NOMO-1 (cell line): Measurements from ENCODE around the gene BCL2L15.

Experiments used
- DNase-seq, 2 experiments: peaks; one replicate each; lab custom pipeline; 2025; ENCODE audit not compliant: unreplicated experiment in 2 of 2; lab: John Stamatoyannopoulos, UW

BCL2L15 gene

DNA sequence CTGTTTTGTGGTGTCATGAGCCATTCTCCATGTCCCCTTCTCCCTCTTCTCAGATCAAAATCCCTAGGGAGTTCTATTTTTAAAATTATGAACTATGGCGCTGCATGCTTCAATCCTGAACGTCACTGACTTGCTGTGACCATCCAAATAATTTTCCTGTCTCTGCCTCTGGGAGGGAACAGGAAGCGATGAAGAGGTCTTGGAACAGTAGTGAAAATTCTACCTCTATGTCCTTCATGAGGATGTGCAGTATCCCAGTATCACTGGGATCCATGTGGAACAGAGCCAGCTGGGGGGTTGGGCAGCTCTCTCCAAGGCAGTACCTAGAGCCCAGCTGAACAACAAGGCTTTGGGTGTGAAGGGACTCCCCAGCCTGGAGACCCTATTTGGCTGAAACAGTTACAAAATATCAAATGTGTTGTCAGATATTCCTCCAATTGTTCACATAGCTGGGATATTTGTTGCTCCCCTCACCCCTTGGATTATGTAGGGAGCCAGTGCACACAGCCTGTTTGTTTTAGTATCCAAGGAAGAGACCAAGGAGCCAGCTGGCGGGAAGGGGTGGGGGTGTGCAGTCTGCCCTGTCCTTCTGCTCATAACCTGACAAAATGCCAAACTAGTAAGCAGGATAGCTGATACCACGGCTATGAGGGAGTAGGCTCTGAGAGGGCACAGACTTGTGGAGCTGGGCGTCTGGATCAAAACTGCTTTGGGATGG lies 25.4 kb upstream of the BCL2L15 start:
- DNase-seq, result no peak

DNA sequence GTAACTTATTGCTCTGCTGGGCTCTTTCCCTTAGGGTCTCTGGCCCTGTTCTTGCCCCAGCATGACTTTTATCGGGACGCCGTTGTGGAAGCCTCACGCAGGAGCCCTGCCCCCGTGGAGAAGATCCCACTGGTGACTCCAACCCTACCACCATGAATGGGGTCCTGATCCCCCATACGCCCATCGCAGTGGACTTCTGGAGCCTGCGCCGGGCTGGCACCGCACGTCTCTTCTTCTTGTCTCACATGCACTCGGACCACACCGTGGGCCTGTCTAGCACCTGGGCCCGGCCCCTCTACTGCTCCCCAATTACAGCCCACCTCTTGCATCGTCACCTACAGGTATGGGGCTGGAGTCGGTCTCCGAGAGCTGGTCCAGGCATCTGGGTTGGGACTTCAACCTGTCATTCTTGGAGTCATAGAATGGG lies 18.1 kb upstream of the BCL2L15 start:
- DNase-seq, result no peak

- peak; percentile 99 to 100 for DNase-seq
Measured at GRCh38 chr1:113904674-113905434, 17.5 kb upstream of the BCL2L15 start, which contains the start of the genes AP4B1 and DCLRE1B. TSS of gene AP4B1 (minus strand) at chr1:113904799. CDS start at chr1:113904717, 82 bp downstream. TSS of gene DCLRE1B (plus strand) at chr1:113905326. CDS start at chr1:113905587, 261 bp downstream.

GRCh38 chr1:113904293-113904673 lies 16.9 kb upstream of the BCL2L15 start:
- DNase-seq, result peak in 1 of 2 experiments; percentile 81

GRCh38 chr1:113903501-113904292 lies 16.3 kb upstream of the BCL2L15 start:
- peak in 1 of 2 experiments; percentile 50 for DNase-seq

- no peak for DNase-seq
Measured at GRCh38 chr1:113901191-113901590, 13.8 kb upstream of the BCL2L15 start.

DNA sequence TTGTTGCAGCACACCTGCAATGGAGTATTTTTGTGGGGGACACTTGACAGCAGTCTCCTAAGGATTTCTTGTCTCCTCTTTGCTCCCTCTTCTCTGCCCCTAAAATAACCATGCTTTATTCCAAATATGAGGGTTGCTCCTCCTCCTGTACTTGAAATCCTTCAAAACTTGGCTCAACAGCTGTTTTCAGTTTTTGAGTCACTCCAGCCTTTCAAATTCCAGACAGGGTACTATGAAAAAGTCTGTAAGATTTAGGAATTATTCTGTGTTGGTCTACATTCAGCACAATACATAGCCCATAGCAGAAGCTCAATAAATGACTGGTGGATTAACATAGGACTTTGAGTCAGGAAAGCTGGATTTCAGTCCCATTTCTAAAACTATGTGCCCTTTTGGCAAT lies 11.7 kb upstream of the BCL2L15 start:
- DNase-seq, result no peak

- DNase-seq, result peak in 1 of 2 experiments; percentile 52
Measured at GRCh38 chr1:113898241-113898814, 10.9 kb upstream of the BCL2L15 start.

DNA sequence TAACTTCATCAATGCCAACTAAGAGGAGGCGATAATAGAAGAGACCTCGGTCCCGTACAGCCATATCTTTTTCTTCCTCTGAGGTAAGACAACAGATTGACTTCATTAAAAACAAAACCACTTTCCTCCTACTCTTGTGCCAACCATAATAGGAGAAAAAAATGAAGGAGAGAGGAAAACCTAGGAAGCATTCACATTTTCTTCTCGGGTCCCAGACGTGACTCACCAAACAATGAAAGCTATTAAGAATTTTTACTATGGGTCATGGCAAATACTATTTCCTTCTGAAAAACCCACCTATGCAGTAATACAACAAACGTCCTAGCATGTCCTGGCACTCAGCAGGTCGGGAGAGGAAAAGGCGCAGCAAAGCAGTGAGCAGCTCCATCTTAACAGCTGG lies 8.6 kb upstream of the BCL2L15 start:
- no peak for DNase-seq

- no peak for DNase-seq
Measured at GRCh38 chr1:113895098-113895497, 7.7 kb upstream of the BCL2L15 start.

- no peak for DNase-seq
Measured at GRCh38 chr1:113893267-113893666, 5.9 kb upstream of the BCL2L15 start.

DNA sequence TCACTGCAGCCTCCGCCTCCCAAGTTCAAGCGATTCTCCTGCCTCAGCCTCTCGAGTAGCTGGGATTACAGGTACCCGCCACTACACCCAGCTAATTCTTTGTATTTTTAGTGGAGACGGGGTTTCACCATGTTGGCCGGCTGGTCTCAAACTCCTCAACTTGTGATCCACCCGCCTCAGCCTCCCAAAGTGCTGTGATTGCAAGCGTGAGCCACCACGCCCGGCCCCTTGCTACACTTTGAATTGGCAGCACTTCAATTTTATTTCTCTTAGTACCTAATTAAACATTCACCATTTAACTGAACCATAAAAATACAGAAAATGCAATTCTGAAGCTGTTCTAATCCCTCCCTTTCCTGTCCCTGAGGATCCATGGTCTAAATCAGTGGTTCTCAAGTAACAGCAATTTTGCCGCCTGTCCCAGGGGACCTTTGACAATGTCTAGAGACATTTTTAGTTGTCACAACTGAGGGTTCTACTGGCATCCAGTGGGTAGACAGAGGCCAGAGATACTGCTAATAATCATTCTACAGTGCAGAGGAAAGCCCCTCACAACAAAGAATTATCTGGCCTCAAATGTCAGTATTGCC lies 4.3 kb upstream of the BCL2L15 start:
- no peak for DNase-seq

GRCh38 chr1:113890816-113891215 lies 3.4 kb upstream of the BCL2L15 start:
- no peak for DNase-seq

GRCh38 chr1:113886417-113887401 lies 672 bp downstream of the BCL2L15 start:
- no peak for DNase-seq

- no peak for DNase-seq
Measured at GRCh38 chr1:113881661-113882060, 5.7 kb downstream of the BCL2L15 start.

- DNase-seq, result no peak
Measured at GRCh38 chr1:113879739-113880038, 7.7 kb downstream of the BCL2L15 start.

DNA sequence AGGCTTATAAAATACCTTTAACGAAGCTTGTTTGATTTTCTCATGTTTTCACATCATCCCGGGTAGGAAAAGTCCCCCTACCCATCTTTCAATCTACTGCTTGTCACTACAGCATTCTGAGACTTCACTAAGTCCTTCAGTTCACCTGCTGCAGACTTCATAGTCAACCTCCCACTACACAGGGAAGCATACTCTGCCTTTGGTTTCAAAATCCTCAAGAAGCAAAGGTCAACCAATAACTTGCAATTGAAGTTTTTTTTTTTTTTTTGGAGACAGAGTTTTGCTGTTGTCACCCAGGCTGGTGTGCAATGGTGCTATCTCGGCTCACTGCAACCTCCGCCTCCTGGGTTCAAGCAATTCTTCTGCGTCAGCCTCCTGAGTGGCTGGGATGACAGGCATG lies 11.2 kb downstream of the BCL2L15 start:
- no peak for DNase-seq

- DNase-seq, result no peak
Measured at GRCh38 chr1:113875714-113876113, 11.7 kb downstream of the BCL2L15 start.
